ENCODE measurements around the gene CRY1.
"Not testable (repeated sequence)": the region's sequence is repeated elsewhere in the genome, so short reads cannot be mapped to it uniquely, and the experiment has no call there.

CRY1 gene

DNA sequence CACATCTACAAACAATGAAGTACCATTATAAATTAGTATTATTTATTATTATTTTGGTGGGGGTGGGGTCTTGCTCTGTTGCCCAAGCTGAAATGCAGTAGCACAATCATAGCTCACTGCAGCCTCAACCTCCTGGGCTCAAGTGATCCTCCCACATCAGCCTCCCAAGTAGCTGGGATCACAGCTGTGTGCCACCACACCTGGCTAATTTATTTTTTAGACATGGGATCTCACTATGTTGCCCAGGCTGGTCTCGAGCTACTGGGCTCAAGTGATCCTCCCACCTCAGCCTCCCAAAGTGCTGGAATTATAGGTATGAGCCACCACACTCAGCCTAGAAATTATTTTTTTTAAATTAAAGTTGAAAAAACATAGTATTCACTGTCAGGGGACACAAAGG lies 15.0 kb upstream of the CRY1 start:
- DNase-seq: not testable (repeated sequence)

DNA sequence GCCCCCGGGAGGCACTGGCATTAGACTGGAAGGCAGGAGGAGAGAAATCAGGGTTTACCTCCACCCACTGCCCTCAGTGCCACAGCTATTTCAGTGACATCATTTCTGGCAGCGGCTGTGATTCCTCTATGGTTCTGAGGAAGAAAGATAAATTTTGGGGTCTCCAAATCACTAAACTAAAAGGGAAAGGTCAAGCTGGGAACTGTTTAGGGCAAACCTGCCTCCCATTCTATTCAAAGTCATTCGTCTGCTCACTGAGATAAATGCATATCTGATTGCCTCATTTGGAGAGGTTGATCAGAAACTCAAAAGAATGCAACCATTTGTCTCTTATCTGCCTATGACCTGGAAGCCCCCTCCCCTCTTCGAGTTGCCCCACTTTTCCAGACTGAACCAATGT lies 14.0 kb upstream of the CRY1 start:
- no peak for DNase-seq

- DNase-seq: no peak
Measured at GRCh38 chr12:107106241-107107025, 13.1 kb upstream of the CRY1 start.

DNA sequence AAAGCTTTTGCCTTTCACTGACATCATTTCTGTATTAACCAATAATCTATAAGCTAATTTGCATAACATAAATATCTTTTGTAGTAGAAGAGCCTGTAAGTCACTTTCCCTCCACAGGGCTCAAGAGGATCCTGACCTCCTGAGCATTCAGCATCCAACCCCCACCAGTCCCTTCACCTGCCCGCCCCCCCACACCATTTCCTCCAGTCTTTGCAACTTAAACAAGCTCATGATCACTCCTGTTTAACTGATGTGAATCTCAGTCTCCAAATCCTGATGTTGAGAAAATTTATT lies 12.0 kb upstream of the CRY1 start:
- DNase-seq: no peak

- no peak for DNase-seq
Measured at GRCh38 chr12:107103516-107103915, 10.2 kb upstream of the CRY1 start.

- no peak for DNase-seq
Measured at GRCh38 chr12:107103097-107103496, 9.7 kb upstream of the CRY1 start.

GRCh38 chr12:107102294-107102693 lies 8.9 kb upstream of the CRY1 start:
- DNase-seq: no peak

DNA sequence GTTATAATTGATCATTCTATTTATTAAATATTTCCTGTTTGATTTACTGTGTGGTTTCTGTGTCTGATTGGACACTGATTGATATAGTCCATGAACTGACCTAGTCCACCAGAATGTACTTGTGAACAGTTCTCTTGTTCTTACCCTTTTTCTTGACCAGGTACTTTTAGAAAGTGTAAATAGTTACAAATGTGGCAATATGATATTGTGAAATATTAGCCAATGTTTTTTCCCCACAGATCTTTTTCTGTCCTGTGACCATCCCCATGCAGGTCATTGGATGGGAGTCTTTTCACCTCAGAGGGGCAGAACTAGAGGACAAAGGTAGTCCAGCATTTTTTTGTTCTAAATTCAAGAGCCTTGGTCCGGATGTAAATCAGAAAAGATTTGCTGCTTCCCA lies 8.3 kb upstream of the CRY1 start:
- no peak for DNase-seq

DNA sequence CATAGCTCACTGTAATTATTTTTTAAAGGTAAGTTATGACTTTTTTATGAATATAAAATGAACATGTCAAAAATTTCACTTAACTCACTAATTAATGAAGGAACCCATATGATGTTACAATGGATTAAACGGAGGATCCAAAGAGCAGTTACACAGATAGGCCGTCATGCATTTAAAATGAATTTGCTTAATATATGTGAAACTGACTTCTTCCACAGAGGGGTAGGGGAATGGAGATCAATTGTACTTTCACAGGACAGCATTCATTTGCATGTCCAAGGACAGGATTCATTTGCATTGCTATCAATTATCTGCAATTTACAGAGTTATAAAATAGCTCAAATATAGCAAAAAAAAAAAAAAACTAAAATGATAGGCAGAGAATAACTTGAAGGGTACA lies 6.6 kb upstream of the CRY1 start:
- DNase-seq: no peak

GRCh38 chr12:107096571-107096970 lies 3.2 kb upstream of the CRY1 start:
- DNase-seq: no peak

DNA sequence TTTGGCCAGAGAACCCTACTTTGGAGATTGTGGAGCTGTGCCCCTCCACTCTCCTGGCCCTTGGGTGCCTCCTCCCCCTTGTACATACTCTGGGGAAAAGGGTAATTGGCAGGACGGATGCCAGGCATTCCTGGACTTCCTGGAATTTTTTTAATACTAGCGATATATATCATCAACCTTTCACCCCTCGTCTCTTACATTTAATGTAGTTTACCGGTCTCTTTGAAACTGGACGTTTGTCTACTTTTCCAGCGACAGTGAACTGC lies 767 bp upstream of the CRY1 start:
- no peak for DNase-seq

DNA sequence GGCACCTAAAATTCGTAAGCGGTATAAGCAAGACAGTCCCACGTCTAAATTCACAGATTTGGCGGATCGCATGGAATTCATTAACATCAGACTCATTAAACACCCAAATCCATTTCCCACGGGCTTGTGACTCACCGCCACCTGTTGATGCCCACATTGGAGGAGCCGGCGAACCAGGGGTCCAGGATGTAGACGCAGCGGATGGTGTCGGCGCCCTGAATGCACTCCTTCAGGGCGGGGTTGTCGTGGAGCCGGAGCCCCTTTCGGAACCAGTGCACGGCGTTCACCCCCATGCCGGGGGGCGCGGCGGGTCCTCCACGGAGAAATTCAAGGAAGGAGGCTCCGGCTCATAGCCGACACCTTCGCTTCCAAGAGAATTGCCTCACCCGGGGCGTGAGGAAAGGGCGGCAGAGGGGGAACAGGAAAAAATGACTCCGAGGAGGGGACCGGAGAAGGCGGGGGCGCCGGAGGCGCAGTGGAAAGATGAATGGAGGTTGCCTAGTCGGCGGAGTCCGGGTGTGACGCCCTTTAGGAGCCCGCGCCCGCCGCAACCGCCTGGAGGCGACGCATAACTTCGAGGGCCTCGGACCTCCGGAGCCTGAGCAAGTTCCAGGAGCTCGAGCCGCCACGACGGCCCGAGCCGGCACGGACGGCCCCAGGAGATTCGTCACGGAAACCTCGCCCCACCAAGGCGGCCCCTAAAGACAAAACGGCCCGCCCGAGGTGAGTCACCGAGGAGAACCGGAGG lies 506 bp downstream of the CRY1 start:
- DNase-seq: peak; percentile 80

DNA sequence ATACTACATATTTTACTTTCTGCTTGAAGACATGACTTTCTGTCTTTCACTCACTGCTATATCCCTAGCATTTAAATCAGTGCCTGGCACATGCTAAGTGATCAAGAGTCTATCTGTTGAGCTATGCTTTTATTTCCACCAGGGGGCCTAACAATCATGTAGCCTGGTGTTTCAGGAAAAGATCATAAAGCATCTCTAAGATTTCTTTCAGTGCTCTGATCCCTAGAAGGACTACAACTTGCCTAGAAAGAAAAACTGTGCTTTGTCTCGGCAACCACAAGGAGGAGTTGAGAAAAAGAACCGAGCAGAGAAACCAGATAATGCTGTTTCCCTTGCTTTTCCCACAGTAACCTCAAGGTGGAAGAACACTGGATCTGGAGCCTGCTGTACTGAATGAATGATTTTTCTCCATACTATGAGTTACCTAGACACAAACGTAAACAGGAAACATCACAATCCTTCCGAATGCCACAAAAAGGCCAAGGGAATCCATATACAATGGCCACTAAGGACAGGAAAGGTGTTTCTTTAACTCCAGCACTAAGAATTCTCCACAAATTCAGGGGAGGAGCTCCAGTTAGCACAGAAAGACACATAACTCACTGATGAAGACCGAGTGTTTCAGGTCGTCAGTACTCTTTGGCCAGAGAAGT lies 1.2 kb downstream of the CRY1 start:
- DNase-seq: peak; percentile 91

- DNase-seq: no peak
Measured at GRCh38 chr12:107091381-107091780, 2.0 kb downstream of the CRY1 start.

DNA sequence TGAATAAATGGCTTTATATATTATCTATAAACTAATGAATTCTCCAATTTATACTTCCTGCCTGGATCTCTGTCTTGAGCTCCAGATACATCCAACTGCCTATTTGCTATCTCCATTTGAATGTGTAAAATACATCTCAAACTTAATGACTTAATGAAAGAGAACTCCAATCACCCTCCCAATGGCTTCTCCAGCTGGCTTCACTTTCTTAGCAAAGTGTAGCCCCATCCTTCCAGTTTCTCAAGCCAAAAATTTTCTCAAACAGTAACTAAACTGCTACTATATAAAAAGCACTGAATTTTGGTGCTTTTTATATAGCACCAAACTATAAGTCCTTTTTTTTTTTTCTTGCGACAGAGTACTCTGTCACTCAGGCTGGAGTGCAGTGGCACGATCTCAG lies 2.6 kb downstream of the CRY1 start:
- DNase-seq: no peak

DNA sequence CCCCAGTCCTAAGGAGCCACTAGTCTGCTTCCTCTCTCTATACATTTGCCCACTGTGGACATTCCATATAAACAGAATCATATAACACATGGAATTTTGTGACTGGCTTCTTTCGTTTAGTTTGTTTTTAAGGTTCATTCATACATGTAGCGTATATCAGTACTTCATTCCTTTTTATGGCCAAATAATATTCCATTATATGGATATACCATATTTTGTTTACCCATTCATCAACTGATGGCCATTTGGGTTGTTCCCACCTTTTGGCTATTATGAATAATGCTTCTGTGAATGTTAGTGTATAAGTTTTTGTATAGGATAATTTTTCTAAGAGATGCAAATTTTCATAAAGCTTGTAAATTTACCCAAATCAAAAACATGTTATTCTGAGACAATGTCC lies 4.4 kb downstream of the CRY1 start:
- no peak for DNase-seq

DNA sequence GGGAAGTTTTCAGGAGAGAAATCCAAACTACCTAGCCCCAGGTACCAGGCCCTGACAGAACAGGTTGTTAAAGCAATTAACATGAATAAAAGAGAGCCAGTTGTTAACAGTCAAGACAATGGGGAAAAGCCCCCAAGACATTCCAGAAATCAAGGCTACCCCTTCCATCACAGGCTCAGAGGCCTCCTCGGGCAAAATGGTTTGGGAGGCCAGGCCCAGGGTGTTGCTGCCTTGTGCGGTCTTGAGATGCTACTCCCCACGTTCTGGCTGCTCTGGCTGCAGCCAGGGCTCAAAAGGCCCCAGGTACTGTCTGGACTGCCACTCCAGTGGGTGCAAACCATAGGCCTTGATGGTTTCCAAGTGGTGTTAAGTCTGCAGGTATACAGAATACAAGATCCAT lies 7.0 kb downstream of the CRY1 start:
- DNase-seq: no peak

- DNase-seq: no peak
Measured at GRCh38 chr12:107081778-107082177, 11.6 kb downstream of the CRY1 start.

GRCh38 chr12:107080299-107080698 lies 13.1 kb downstream of the CRY1 start:
- no peak for DNase-seq

DNA sequence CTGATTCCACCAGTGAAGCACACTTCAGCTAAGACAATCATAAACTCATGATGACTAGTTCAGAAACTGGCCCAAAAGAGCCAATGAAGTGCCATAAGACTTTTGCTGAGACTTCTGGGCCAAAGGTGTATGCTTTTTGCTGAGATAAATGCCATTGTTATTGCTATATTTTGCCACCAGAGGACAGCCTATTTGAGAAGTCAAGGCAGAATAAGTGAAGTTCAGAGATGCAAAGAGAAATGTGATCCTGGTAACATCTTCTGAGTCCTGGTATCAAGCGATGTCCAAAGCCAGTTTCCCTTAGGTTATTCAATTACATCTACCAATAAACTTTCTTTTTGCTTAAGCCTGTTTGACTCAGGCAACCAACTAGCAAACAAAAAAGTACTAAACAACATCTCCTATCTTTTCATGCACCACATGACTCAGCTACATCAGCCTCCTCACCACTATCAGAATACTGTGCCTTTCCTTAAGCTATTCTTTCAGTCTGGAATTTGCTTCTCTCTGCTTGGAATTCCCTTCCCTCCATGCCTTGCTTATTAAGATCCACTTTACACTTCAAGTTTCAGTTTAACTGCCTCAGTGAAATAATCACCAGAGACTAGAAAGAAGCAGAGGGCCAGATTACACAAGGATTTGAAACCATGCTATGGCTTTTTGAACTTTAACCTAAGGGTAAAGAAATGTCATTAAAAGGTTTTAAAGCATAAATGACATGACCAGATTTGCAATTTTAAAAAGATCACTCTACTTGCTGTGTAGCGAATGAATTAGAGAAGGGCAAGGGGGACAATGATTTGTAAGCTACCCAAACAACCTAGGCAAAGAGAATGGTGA lies 14.0 kb downstream of the CRY1 start:
- no peak for DNase-seq

- not testable (repeated sequence) for DNase-seq
Measured at GRCh38 chr12:107073266-107073665, 20.1 kb downstream of the CRY1 start.

DNA sequence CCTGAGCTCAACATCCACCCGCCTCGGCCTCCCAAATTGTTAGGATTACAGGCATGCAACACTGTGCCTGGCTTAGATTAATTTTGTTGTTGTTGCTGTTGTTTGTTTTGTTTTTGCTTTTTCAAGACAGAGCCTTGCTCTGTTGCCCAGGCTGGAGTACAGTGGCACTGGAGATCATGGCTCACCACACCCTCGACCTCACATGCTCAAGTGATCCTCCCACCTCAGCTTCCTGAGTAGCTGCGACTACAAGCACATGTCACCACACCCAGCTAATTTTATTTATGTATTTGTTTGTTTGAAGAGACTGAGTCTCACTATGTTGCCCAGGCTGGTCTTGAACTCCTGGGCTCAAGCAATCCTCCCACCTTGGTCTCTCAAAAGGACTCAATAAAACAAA lies 26.7 kb downstream of the CRY1 start:
- DNase-seq: no peak

- DNase-seq: no peak
Measured at GRCh38 chr12:107064687-107065086, 28.7 kb downstream of the CRY1 start.

- DNase-seq: no peak
Measured at GRCh38 chr12:107064243-107064642, 29.1 kb downstream of the CRY1 start.
